ENCODE data around the gene SPATA19. TPM values are rescaled to one million over a fixed set of nuclear protein-coding genes. Genes with fewer than 3 reads are reported as not detected.

Gene SPATA19
- total RNA-seq, 1 experiment from 2014 or later, result not detected

DNA sequence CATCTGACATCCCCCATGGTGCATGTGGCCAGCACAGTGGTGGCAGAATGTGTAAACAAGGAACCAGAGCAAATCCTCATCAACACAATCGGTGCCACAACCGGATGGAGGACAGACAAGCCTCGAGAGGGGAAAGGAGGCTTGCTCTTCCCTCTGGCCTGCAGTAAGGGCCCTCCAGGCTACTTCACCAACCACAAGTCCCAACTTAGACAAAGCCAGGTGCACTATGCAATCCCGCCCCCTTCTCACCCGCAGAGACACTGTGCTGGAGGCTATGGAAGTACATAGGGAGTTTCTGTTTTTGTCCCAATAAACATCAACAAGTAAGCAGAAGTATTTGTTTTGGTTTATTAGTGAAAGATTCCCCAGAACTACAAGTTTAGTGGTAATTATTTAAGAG, 54.3 kb downstream of the SPATA19 start:
- POLR2A ChIA-PET, result no interaction called here

More for the DNA sequence above, 54.3 kb downstream of the SPATA19 start:
- DNase-seq (ENCODE audit: low read depth, low spot score), result no peak
- Histone ChIP-seq H3K4me1 (ENCODE audit: control insufficient read depth, insufficient read depth, low read length) (no peaks in the 10 kb centered on the region), H3K4me3 (ENCODE audit: low read depth in 2 of 2, low read length in 2 of 2) (no peak overlapping the region), H3K27ac (ENCODE audit: low read length) (no peak overlapping the region), H3K27me3 (ENCODE audit: control insufficient read depth, insufficient read depth, low read length) (no peaks in the 10 kb centered on the region), H3K36me3 (ENCODE audit: control insufficient read depth, insufficient read depth, low read length) (no peaks in the 10 kb centered on the region), H3K9me3 (ENCODE audit: control insufficient read depth, insufficient read depth, low read depth, low read length) (no peaks in the 10 kb centered on the region; the same call in 1 of the 2 replicates)
- in situ Hi-C loops (cut with HindIII; ENCODE audit: low pct_unique_long_range_greater_than_20kb, low sequenced_read_pairs) (no loop called here), intact Hi-C loops (cut with micrococcal nuclease; ENCODE audit: unreplicated experiment) (no loop called here)
- TF ChIP-seq, protein P1, sequence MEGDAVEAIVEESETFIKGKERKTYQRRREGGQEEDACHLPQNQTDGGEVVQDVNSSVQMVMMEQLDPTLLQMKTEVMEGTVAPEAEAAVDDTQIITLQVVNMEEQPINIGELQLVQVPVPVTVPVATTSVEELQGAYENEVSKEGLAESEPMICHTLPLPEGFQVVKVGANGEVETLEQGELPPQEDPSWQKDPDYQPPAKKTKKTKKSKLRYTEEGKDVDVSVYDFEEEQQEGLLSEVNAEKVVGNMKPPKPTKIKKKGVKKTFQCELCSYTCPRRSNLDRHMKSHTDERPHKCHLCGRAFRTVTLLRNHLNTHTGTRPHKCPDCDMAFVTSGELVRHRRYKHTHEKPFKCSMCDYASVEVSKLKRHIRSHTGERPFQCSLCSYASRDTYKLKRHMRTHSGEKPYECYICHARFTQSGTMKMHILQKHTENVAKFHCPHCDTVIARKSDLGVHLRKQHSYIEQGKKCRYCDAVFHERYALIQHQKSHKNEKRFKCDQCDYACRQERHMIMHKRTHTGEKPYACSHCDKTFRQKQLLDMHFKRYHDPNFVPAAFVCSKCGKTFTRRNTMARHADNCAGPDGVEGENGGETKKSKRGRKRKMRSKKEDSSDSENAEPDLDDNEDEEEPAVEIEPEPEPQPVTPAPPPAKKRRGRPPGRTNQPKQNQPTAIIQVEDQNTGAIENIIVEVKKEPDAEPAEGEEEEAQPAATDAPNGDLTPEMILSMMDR (IDR thresholded peaks at IDR 0.05), result no peak
- TF ChIP-seq TCF7L2 (IDR thresholded peaks at IDR 0.05; ENCODE audit: low read depth, low read length), result no peak
- TF ChIP-seq, protein P2, sequence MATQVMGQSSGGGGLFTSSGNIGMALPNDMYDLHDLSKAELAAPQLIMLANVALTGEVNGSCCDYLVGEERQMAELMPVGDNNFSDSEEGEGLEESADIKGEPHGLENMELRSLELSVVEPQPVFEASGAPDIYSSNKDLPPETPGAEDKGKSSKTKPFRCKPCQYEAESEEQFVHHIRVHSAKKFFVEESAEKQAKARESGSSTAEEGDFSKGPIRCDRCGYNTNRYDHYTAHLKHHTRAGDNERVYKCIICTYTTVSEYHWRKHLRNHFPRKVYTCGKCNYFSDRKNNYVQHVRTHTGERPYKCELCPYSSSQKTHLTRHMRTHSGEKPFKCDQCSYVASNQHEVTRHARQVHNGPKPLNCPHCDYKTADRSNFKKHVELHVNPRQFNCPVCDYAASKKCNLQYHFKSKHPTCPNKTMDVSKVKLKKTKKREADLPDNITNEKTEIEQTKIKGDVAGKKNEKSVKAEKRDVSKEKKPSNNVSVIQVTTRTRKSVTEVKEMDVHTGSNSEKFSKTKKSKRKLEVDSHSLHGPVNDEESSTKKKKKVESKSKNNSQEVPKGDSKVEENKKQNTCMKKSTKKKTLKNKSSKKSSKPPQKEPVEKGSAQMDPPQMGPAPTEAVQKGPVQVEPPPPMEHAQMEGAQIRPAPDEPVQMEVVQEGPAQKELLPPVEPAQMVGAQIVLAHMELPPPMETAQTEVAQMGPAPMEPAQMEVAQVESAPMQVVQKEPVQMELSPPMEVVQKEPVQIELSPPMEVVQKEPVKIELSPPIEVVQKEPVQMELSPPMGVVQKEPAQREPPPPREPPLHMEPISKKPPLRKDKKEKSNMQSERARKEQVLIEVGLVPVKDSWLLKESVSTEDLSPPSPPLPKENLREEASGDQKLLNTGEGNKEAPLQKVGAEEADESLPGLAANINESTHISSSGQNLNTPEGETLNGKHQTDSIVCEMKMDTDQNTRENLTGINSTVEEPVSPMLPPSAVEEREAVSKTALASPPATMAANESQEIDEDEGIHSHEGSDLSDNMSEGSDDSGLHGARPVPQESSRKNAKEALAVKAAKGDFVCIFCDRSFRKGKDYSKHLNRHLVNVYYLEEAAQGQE (IDR thresholded peaks at IDR 0.05; ENCODE audit: insufficient read depth in 1 of 2, low read depth in 2 of 2, low read length in 1 of 2), result no peak
- TF ChIP-seq SIN3A (IDR thresholded peaks at IDR 0.05; ENCODE audit: borderline replicate concordance, insufficient read depth, low read depth, low read length), result no peak
- no peak for TF ChIP-seq POLR2AphosphoS5 (IDR thresholded peaks at IDR 0.05; ENCODE audit: low read depth, low read length)
- BruUV-seq (replicated peaks), result no TSS peak
- ATAC-seq, result no peak
- CTCF ChIA-PET, result no interaction called here

Other genes starting within 250 kb of the SPATA19 start
- gene IGSF9B, start 111.5 kb upstream of the SPATA19 start, total RNA-seq (2021; ENCODE audit: unreplicated experiment), result 2.2 TPM
- 45.4 TPM for gene JAM3, start 223.6 kb upstream of the SPATA19 start, total RNA-seq (2021; ENCODE audit: unreplicated experiment)